ENCODE results near the gene SARDH. TPM values are rescaled to one million over a fixed set of nuclear protein-coding genes. Genes with fewer than 3 reads are reported as not detected.

The SARDH gene
- polyA plus RNA-seq, 5 donors, result 8.4 to 13.4 (median 9.8) TPM

DNA sequence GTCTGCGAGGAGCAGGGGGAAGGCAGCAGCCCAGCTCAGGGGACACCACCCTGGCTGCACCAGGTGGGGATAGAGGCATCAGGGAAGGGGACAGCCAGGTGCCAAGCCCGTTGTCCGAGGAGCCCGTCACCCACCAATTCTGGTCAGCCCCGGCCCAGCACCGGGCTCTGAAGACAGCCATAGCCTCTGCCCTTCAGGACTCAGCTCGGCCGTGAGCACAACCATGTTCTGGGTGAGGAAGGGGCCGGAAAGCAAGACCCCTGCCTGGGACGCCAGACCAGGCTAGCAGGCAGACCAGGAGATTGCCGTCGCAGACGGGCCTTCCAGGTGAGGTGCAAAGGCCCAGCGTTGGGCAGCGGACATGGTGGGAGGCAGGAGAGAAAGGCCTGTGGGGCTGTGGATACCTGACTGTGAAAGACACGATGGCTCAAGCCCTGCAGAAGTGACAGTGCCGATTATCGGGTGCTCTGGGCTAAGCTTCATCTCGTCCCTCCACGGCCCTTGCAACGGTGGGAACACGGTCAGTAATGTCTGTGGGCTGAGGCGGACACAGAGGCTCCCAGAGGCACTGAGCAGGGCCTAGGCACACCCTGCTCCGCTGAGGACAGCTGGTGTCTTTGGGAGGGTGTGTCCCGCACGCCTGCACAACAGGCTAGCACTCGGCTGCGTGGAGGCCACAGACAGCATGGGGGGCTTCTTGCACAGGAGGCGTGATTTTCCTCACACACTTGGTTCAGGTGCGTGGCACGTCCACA is 65.5 kb downstream of the SARDH start:
- DNase-seq, result no peak

DNA sequence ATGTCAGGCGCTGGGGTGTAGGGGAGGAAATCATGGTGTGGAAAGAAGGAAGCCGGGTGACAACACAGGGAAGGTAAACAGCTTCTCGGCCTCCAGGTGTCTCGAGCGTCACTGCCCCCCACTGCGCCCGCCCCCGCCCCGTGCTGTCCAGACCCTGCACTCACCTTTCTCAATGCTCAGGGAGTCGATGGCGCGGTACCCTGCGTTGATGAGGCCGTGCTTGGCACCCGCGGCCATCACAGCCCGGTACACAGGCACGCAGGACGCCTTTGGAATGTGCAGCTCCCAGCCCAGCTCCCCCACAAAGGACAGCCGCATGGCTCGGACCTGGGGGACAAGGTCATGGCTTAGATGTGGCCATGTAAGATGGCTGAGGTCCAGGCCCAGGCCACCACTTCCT is 66.8 kb downstream of the SARDH start:
- DNase-seq, result no peak

GRCh38 chr9:133670466-133670865 is 67.7 kb downstream of the SARDH start:
- no peak for DNase-seq

DNA sequence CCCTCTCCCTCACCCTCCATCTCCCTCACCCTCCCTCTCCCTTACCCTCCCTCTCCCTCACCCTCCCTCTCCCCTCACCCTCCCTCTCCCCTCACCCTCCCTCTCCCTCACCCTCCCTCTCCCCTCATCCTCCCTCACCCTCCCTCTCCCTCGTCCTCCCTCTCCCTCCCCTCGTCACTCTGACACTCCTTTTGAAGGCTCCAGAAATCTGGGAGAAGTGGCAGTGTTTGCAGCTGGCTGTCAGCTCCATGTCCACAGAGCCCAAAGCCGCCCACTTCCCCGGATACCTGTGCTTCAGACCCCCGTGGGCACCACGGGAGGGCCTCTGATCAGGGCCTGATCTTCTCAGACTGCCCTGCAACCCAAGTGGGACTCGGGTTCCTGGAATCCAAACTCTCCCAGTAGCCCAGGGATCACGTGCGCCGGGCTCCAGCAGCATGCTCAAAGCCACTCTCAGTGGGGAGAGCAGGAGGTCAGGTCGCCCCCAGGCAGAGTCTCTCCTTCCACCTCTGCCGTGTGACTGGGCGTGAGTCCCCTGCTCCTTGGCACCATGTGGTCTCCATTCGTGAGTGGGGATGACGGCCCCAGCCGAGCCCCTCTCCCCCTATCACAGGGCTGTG is 68.9 kb downstream of the SARDH start:
- DNase-seq, result no peak

DNA sequence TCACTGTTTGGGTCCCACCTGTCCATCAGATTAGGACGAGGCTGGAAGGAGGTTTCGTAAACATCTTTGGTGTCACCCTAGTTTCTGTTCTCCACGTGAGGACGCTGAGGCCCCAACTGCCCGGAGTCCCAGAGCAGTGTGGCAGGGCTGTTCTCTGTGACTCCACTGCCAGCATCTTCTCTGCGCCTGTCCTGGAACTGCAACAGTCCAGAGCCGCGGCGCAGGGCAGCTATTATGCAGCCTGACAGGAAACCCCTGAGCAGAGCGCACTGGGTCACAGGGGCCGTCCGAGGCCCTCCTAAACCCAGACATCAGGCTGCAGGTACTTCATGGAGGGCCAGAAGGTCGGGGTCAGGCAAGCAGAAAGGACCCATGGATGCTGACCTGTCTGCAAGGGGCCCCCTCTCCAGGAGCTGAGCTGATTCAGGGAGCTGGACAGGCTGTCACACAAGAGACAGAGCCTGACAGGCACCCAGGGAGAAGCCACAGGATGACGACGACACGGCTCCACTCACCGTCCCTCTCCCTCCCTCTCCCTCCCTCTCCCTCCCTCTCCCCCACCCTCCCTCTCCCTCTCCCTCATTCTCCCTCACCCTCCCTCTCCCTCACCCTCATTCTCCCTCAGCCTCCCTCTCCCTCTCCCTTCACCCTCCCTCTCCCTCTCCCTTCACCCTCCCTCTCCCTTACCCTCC is 70.2 kb downstream of the SARDH start:
- DNase-seq, result no peak

GRCh38 chr9:133666845-133667244 is 71.3 kb downstream of the SARDH start:
- no peak for DNase-seq

GRCh38 chr9:133666387-133666786 is 71.8 kb downstream of the SARDH start:
- no peak for DNase-seq

- no peak for DNase-seq
Measured at GRCh38 chr9:133665535-133665934, 72.6 kb downstream of the SARDH start.

GRCh38 chr9:133665096-133665495 is 73.1 kb downstream of the SARDH start:
- no peak for DNase-seq

GRCh38 chr9:133664173-133665050 is 73.7 kb downstream of the SARDH start:
- no peak for DNase-seq

DNA sequence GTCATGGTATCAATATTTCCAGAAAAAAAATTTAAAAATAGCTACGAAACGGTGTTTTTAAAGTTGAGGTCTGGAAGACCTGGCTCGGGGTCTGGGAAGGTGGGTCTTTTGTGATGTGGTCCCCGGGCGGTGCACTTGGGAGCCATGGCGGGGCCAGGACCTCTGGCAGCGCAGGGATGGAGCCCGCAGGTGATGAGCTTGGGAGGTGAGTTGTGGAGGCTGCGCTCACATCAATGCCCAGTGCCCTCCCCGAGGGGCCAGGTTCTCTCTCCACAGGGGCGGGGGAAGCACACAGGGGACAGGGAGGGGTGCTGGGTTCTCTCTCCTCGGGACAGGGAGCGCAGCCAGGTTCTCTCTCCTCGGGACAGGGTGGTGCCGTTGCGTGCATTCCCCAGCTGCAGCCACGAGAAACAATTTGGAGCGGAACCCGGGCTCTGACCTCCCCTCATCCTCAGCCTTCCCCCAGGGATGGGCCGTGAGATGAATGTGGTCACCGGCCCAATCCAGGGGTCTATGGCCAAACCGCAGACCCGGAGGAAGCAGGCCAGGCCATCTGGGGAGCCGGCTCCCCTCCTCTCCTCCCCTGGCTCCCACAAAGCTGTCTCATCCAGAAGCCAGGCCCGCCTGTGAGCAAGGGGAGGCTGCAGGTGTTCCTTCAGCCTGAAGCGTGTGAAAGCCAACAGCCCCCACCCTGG is 76.2 kb downstream of the SARDH start:
- no peak for DNase-seq

DNA sequence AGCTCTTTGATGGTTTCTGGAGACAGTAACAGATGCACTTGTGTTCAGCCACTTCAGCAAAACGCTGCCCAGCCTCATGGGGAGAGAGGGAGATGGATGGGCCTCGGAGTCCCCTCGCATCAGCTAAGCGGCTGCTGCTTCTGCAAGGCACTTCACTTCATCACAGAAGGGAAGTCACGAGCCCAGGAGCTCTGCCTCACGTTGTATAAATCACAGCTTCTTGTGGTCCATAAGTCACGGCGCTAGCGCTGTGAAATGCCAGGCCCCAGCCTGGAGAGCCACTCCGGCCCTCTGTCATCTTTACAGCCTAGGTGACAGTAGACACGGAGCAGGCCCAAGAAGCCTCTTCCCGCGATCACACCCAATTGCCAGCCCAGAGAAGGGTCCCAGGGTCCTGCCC is 78.6 kb downstream of the SARDH start:
- no peak for DNase-seq

DNA sequence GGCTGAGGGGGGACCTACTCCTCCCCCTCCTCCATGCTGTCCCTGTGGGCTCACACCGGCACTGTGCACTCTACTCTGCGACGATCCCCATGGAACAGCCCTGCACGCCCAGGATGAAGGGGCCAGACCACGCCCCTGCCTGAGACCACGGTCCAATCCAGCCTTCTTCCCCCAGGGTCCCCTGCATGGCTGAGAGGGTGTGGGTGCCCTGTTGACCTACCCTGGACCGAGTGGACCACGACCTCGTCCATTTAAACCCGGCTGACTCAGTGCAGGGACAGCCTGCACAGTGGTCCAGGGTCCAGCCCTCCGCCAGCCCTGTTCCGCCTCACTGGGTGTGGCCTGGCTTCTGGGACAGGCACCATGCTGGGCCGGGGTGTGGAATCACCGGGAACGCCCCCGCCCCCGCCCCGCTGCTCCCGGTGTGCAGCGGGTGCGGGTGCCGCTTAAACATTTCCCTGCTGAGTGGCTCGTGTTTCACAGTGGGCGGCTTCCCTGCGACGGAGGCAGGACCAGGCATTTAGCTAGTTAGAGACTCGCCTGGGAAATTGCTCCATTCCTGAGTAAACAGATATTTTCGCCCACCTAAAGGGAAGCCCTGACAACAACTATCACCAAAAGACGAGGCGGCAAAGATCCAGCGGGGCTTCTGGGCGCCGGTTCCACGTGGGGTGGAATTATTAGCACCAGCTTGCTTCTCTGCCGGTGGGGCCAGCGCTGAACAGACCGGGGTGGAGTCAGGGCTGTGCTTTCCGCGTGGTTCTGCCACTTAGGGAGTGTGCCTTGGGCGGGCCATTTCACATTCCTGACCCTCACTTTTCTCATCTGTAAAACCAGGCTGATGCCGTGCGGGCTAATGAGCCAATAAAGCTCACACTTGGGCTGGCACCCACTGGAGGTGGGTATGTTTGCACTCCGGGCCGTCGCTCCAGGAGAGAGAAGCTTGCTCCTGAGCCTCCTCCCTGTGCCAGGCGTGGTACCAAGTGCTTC is 79.4 kb downstream of the SARDH start:
- DNase-seq, result no peak

- no peak for DNase-seq
Measured at GRCh38 chr9:133657120-133657661, 81.0 kb downstream of the SARDH start.

DNA sequence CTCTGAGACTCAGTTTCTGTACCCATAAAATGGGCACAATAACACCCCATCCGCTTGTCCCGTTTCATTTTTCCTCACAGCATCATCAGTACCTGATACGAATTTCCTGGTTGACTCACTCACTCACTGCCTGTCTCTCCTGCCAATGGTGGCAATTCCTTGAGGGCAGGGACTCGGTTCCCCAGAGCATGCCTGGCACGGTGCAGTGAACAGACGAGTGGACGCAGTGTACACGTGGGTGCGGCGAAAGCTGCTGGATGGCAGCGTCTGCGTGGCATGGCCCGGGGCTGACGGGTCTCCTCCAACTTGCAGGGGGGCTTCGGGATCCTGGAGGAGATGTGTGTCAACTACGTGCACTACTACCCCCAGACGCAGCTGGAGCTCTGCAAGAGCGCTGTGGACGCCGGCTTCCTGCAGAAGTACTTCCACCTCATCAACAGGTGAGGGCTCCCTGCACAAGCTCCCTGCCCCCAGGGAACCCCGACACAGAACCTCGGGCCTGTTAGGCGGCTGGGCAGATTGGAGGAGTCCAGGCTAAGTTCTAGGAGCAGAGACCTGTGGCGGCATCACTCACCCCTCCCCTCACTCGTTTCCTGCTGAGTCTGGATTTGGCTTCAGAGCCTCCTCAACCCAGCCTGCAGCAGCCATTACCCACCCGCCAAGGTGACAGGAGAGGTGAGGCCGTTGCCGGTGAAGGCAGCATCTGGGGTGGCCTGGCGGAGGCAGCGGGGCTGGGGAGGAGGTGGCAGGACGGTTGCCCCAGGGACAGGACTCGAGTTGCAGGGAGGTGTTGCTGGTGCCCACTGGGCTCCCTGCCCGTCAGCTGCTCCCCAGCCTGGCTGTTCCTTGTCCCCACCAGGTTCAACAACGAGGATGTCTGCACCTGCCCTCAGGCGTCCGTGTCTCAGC is 81.7 kb downstream of the SARDH start:
- DNase-seq, result no peak

GRCh38 chr9:133655701-133656100 is 82.5 kb downstream of the SARDH start:
- no peak for DNase-seq

DNA sequence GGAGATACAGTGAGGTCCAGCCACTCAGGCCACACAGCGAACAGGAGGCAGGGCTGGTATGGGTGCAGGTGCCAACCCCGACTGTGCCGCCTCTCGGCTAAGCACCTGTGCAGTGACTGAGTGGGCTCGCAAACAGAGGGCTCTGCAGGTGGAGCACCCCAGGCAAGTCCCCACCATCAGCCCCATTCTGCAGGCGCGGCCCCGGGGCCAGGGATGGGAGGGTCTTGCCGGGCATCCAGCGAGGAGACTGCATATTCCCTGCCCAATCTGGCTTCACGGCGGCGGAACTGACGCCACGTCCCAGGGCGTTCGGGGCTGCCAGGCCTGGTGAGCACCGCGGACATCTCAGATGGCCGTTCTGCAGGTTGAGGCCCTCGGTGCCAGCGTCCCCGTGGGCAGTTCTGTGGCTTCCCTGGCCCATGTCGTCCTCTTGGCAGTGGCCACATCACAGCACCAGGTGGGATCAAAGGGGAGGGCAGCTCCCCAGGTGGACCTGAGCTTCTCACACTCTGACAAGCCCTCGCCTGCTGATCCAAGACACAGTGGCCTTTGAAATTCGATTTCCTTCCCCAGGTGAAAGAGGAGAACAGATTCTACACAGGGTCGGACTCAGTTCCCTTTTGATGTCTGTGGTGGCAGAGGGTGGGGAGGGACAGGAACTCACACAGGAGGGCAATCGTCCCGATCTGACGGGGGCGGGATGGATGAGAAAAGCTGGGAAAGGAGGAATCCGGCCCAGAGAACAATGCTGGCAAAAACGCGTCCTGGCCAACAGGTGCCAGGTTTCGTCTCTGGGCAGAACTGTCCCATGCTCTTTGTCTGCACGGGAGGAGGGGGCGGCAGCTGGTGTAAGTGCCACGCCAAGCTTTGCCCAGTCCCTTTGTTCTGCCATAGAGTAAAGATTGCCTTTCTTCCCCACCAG is 83.2 kb downstream of the SARDH start:
- DNase-seq, result no peak

DNA sequence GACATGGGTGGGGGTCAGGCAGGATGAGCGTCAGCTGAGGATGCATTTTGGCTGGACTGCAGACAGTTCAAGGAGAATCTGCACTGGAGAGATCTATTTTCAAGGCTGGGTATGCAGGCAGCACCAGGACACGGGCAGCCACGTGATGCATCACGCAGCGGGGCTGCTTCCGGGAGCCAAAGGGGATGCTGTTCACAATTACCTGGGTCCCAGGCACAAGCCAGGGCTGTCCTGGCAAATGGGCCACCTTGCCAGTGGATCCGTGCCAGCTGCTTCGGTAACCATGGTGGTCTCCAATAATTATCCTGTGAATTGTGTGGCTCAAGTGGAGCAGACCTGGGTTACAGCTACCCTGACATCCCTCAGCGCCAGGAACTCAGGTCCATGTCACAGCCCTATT is 84.5 kb downstream of the SARDH start:
- DNase-seq, result no peak

All from right lung (tissue), 5 donors.